Measurements from ENCODE around the gene ABCD2.
"Not testable (repeated sequence)": the region's sequence is repeated elsewhere in the genome, so short reads cannot be mapped to it uniquely, and the experiment has no call there.

The ABCD2 gene

DNA sequence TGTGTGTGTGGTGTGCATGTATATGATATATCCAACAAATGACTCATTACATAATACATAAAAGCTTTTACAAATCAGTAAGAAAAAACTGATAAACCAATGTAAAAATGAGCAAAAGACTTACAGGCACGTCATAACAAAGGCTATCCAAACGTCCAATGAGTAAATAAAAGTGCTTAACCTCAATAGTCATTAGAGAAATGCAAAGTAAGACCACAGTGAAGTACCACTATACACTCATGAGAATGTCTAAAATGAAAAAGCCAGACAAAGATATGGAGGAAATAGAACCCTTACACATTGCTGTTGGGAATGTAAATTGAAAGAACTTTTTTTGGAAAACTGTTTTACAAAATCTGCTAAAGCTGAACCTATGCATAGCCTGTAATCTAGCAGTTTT is 7.8 kb downstream of the ABCD2 start:
- no peak for DNase-seq

DNA sequence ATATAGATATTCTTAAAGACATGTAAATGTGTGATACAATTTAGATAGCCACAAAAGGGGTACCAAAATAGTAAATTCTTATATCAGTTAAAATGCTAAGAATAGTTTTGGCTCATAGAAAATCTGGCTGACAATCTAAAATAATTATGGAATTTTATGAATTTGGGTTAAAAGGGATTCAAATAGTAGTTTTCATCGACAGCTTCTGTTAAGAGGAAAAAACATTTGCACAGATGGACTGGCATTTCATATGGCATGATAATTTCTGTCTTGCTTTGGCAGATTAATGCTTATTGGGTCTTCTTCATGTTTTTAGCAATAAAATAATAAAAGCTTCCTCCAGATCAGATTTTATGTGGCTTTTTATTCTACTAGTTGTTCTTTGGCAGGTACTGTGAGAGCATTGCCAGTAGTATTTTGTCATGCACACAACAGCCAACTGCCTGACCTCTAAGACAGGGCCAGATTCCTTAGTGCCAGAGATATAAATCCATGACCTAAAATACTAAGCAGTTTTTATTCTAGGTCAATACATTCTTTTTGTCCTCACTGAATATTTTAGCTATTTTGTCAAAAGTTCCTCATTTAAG is 9.1 kb downstream of the ABCD2 start:
- DNase-seq, result no peak

DNA sequence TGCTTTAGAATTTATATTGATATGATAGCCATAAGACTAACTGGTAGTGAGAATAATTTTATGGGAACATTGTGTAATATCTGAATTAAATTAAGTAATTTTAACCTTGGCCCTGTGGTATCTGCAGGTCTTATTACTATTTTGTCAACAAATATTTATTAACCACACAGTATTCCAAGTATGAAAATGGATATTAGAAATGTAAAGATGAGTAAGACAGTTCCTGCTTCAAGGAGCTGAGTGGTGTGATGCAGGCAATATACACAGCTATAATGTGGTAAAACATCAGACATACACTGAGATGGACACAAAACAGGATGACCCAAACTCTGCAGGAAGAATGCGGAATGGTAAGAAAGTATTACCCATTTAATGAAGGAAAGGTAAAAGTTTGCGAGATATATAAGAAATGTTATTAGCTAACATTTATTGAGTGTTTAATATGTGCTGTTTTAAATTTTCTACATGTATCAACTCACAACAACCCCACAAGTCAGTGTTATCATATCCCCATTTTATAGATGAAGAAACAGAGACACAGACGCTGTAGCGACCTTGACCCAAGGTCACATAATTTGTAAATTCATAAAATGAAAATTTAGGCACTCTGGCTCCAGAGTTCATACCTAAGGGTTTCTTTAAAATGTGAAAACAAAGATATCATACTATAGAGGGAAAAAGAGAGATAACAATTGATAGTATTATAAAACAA is 12.7 kb downstream of the ABCD2 start:
- no peak for DNase-seq

DNA sequence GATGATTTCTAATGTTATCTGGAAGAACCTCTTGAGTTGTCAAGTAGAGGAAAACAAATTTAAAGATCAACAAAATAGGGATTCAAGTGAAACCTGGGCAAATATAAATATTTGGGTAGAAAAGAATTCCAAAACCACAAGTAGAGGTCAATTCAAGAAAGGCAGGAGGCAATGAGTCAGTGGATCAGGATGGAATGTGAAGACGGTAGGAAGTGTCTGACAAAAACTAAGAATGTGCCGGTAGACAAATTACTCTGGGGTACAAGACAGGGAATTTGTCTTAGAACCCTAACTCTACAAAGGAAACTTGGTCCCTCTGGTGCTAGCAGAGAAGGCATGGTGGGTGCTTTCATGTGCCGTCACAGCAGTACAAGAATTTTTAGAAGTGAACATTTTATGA is 13.6 kb downstream of the ABCD2 start:
- no peak for DNase-seq

DNA sequence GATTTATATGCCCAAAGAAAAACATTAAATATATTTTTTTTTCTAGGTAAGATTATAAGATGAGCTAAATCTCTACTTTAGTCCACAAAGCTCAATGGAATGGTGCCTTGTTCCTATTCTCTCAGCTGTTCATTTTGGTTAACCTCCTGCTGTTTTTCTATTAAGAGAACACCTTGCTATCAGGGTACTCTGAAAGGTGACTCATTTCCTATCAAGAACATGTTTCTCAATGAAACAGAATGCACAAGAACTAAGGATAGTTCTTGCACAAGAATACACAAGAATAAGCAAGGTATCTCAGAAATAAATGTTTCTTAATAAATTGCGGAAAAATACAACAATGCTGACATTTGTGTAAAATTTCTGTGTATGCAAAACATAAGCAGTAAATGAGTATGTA is 14.1 kb downstream of the ABCD2 start:
- no peak for DNase-seq

GRCh38 chr12:39603065-39603464 is 16.5 kb downstream of the ABCD2 start:
- DNase-seq, result no peak

DNA sequence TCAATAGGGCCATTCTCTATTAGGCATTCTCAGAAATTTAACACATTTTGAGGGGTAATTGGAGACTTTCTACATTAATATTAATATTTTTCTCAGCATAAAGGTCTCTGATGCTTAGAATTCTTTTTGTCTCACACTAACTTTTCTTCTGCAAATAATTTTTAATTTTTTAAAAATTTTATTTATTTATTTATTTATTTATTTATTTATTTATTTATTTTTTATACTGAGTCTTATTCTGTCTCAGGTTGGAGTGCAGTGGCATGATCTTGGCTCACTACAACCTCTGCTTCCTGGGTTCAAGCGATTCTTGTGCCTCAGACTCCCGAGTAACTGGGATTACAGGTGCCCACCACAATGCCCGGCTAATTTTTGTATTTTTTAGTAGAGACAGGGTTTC is 17.7 kb downstream of the ABCD2 start:
- not testable (repeated sequence) for DNase-seq

GRCh38 chr12:39595928-39596327 is 23.7 kb downstream of the ABCD2 start:
- DNase-seq, result no peak

DNA sequence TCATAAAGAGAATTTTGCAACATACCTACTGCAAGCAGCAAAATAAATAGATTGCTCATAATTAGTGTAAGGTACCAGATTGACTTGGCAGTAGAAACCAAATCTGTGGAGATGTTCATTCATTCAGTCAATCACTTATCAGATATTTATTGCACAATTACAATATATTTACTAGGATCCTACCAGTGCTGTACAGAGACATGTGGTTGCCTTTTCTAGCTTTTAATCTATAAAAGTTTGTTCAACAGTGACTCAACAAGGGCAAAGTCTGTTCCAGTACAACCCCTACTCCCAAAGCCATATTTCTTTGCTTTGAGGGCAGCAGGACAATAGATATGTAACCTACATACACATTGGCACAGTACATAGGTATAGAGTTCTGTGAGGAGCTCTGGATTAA is 27.3 kb downstream of the ABCD2 start:
- DNase-seq, result no peak

DNA sequence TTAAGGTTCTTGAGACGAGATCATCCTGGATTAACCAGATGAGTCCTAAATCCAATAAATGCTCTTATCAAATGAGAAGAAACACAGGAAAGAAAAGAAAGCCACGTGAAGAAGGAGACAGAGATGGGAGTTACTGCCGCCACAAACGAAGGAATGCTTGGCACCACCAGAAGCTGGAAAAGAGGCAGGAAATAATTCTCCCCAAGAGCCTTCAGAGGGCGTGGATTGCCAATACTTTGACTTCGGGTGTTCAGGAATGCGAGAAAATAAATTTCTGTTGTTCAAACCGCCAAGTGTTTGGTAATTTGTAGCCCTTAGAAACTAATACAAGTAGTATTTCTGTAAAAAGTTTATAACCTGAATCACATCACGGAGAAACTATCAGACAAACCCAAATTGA is 31.3 kb downstream of the ABCD2 start:
- DNase-seq, result no peak

GRCh38 chr12:39587225-39587624 is 32.4 kb downstream of the ABCD2 start:
- DNase-seq, result no peak

DNA sequence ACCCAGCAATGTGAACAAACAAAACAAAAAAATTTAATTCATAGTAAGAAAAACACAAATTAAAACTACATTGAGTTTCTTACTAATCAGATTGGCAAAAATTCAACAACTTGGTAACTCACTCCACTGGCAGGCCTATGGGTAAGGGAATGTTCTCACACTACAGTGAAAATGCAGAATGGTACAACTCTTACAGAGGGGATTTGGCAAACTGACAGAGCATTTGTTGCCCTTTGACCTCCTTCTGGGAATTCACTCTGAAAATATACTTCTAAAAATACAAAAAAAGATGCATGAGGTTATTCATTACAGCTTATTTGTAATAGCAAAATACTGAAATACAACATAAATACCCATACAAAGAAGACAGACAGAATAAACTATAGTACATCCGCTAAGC is 32.8 kb downstream of the ABCD2 start:
- DNase-seq, result no peak

GRCh38 chr12:39581592-39581991 is 38.0 kb downstream of the ABCD2 start:
- DNase-seq, result no peak

- no peak for DNase-seq
Observed at GRCh38 chr12:39575498-39575875, 44.1 kb downstream of the ABCD2 start.

GRCh38 chr12:39574785-39575497 is 44.7 kb downstream of the ABCD2 start:
- DNase-seq, result no peak

DNA sequence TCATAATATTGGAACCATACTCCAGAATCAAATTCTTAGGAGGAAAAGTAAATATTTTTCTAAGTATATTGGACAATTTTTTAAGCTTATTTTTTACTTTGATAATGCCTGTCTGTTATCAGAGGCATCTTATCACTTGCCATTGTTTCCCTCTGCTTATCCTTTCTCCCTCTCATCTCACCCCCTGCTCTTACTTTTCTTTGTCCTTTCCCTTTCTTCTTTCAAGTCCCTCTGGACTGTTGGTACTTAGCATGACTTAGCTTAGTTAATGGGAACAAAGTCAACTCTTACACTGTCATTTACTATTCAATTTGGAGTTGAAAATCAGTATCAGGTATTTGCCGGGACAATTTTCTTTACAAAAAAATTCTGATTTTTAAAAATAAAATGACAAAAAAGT is 45.2 kb downstream of the ABCD2 start:
- DNase-seq, result no peak

DNA sequence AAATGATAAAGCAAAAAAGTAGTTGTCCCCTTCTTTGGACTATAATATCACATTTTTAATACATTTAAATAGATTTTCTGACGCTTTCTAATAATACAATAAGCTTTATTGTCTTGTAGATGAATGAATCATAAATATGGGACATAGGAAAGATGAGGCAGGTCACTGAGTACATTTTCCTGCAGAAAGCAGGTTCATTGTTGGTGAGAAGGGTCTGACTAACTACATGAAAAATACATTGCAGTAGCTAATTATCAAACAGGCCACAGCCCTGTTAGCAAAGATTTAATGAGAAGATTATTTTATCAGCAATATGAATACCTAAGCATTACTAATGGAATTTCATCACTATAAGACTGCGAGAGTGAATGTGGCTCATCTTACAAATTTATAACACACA is 45.6 kb downstream of the ABCD2 start:
- DNase-seq, result no peak

DNA sequence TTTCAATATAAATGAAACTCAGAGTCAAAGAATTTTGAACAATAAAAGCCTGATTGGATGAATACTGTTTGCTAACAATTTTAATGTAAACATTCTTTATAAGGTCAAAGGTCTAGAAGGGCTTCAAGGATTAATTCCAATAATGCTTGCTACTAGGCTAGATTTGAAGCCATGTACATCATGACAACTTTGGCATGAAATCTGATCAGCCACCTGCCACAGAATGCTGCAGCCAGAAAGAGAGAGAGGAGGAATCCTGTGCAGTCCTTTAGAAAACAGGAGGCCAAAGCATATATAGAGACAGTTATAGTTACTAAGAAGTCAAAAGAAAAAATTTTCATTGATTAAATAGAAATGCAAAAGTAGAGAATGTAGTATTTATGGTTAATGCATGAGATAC is 47.1 kb downstream of the ABCD2 start:
- no peak for DNase-seq

DNA sequence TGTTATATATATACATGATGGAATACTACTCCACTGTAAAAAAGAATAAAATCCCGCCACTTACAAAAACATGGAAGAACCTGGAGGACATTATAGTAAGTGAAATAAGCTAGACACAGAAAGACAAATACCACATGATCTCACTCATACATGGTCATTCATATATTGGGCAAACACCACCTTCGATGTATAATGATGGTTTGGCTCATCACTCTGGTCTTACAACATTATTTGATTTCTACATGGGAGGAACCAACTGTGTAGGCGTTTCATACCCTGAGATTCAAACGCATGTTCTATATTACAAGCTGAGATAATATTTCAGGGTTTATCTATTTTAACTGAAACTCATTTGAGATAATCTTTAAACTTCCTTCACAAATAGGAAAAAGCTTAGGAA is 48.3 kb downstream of the ABCD2 start:
- DNase-seq, result no peak

DNA sequence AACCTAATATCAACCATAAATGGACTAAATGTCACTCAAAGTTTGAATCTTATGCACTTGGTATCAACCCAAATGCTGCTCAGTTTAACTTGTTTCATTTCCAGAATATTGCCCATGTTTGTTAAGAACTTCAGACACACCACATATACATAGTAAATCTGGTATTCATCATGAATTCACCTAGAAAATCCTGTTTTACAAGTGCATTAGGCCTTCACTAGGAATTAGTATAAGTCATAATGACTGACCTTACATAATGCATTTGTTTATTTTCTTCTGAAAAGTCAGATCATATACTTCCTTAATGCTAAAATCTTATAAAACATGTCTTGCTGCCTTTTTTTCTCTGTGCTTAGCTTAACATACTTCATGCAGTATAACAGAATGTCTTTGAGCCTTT is 66.1 kb downstream of the ABCD2 start:
- no peak for DNase-seq

- not testable (repeated sequence) for DNase-seq
Observed at GRCh38 chr12:39544211-39544610, 75.4 kb downstream of the ABCD2 start.

DNA sequence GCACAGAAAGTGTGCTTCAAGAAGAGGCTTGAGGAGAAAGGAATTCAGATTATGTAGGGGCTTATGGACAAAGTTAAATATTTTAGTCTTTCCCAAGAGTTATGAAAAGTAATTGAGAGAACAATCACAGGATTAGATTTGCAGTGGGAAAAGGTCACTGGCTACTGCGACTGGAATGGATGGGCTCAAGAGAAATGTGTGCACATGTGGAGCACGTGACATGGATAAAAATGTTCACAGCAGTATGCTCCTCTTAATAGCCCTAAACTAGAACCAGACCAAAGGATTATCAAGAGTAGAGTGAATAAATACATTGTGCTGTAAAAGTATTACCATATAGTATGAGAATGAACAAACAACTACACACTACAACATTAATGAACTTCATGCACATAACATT is 78.1 kb downstream of the ABCD2 start:
- no peak for DNase-seq

- DNase-seq, result no peak
Observed at GRCh38 chr12:39538679-39539104, 80.9 kb downstream of the ABCD2 start.

GRCh38 chr12:39533951-39534350 is 85.7 kb downstream of the ABCD2 start:
- no peak for DNase-seq
